Fibroblast of lung (primary cell): Measurements from ENCODE around the gene HOXA13.

Source experiments
- CTCF ChIP-seq, 2 donors: IDR thresholded peaks in 1 of 2; conservative IDR thresholded peaks in 1 of 2; 1 replicate in 1 of 2; 2 replicates in 1 of 2; pipeline ENCODE4 v1.5.1; 2011 to 2012; ENCODE audit warnings: low read length in 2 of 2, control low read depth in 1 of 2, inconsistent platforms in 1 of 2, low read depth in 1 of 2, mild to moderate bottlenecking in 1 of 2
- EZH2 ChIP-seq: IDR thresholded peaks from 2 replicates; pipeline ENCODE4 v1.5.1; 2012; ENCODE audit warnings: low read length, control low read depth, mild to moderate bottlenecking; ENCODE audit errors: missing control alignments

- no peak for TF ChIP-seq CTCF (conservative IDR thresholded peaks at IDR 0.05 in 1 of 2, IDR thresholded peaks at IDR 0.05 in 1 of 2; ENCODE audit: low read depth in 1 of 2, low read length in 2 of 2)
- no peak for TF ChIP-seq EZH2
Observed at GRCh38 chr7:27208998-27209397, 9.1 kb upstream of the HOXA13 start.
